ENCODE measurements around the gene ZNF536. TPM values are rescaled to one million over a fixed set of nuclear protein-coding genes. Genes with fewer than 3 reads are reported as not detected.

Gene ZNF536
- total RNA-seq, 2 donors from 2014 or later, result 0.29 to 0.56 TPM

DNA sequence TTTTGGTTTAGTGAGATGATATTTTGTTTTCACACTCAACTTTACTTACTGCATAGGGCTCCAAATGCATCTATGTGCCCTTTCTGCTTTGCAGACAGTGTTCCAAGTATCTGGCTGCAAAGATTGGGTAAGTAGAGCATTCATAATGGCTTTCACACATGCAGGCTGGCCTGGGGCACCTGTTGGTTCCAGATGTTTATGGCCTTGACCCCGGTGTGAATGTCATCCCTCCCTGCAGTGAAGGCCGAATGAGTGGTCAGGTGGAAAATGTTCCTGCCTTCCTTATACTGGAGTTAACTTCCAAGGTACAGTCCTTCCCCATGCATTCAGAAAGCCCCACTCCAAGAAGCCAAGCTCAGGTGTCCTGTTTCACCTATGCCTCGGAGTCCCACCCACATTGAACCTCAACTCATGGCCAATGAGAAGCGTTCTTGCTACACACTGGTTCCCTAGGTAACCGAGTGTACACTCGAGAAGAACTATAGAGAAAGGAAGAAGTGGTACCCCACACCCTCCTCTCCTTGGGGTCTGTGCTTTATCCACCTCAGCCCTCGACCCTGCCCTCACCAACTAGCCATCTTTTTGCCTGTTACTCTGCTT lies 23.0 kb upstream of the ZNF536 start:
- Mint-ChIP-seq H3K36me3 (ENCODE audit: insufficient read depth in 2 of 2) (no peaks in the 10 kb centered on the region), H3K9me3 (peaks cover 0 to 5% of the 10 kb centered on the region in 2 donors), H3K27ac (no peak overlapping the region), H3K27me3 (ENCODE audit: low read depth) (no peaks in the 10 kb centered on the region), H3K4me1 (ENCODE audit: low read depth) (peaks cover 8% of the 10 kb centered on the region), H3K4me3 (no peak overlapping the region)
- DNase-seq (no peak), ATAC-seq (replicated peaks in 1 of 2) (no peak)

DNA sequence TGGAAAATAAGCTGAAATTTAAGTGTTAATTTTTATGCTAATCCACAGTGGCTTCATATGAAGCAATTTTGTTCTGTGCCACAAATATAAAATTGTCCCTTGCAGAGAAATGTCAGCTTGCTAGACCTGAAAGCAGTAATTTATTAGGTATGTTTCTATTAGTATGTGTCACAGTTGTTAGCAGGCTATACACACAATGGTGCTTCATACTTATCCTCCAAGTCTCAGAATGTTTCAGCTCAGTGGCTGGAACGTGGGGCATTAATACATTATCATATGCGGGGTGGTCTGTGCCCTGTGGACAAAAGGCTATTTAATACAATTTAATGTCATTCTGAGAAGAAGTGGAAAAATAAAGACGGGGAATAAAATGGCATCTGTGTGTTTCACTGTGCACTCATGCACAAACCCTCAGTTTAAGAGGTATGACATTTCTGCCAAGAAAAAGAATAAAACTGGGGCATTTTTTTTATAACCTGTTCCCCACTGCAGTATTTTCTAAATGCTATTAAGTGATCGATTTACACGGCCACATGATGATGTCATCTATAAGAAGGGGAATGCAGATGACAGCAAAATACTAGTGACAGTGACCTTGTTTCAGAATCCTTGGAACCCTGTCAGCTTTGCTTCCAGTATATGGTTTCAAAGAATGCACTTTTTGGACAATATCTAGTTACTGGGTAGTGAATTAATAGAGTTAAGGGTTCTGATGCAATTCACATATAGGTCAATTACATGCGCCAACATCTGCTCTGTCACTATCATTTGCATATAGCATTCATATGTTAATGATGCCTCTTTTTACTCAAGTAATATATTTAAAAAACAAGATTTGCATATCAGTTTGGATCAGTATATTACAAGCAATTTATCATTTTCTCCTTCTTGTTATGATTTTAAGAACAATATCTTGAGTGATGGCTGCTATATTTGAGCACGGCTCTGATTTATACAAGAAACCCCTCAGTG lies 21.2 kb upstream of the ZNF536 start:
- H3K4me3 Mint-ChIP-seq, result no peak overlapping the region
- no peak overlapping the region for H3K27ac Mint-ChIP-seq
- ATAC-seq (replicated peaks in 1 of 2) (no peak), DNase-seq (no peak)
- H3K9me3 Mint-ChIP-seq, result peaks cover 0 to 5% of the 10 kb centered on the region in 2 donors
- H3K4me1 Mint-ChIP-seq (ENCODE audit: low read depth), result peaks cover 8% of the 10 kb centered on the region
- no peaks in the 10 kb centered on the region for H3K27me3 Mint-ChIP-seq (ENCODE audit: low read depth)
- no peaks in the 10 kb centered on the region for H3K36me3 Mint-ChIP-seq (ENCODE audit: insufficient read depth in 2 of 2)

- Mint-ChIP-seq H3K27ac (no peak overlapping the region), H3K4me1 (ENCODE audit: low read depth) (peaks cover 8% of the 10 kb centered on the region), H3K9me3 (peaks cover 0 to under 1% of the 10 kb centered on the region in 2 donors), H3K27me3 (ENCODE audit: low read depth) (no peaks in the 10 kb centered on the region), H3K36me3 (ENCODE audit: insufficient read depth in 2 of 2) (no peaks in the 10 kb centered on the region), H3K4me3 (no peak overlapping the region)
- ATAC-seq (replicated peaks in 1 of 2), result no peak
- DNase-seq, result no peak
Measured at GRCh38 chr19:30351774-30352173, 20.4 kb upstream of the ZNF536 start.

GRCh38 chr19:30353394-30353945 lies 18.7 kb upstream of the ZNF536 start:
- no peak overlapping the region for H3K4me3 Mint-ChIP-seq
- no peaks in the 10 kb centered on the region for H3K27me3 Mint-ChIP-seq (ENCODE audit: low read depth)
- H3K9me3 Mint-ChIP-seq, result no peaks in the 10 kb centered on the region
- peaks cover 8% of the 10 kb centered on the region for H3K4me1 Mint-ChIP-seq (ENCODE audit: low read depth)
- no peak overlapping the region for H3K27ac Mint-ChIP-seq
- no peaks in the 10 kb centered on the region for H3K36me3 Mint-ChIP-seq (ENCODE audit: insufficient read depth in 2 of 2)
- ATAC-seq (replicated peaks in 1 of 2) (no peak), DNase-seq (no peak)

GRCh38 chr19:30355586-30355985 lies 16.6 kb upstream of the ZNF536 start:
- H3K9me3 Mint-ChIP-seq, result no peaks in the 10 kb centered on the region
- peaks cover 10% of the 10 kb centered on the region for H3K27me3 Mint-ChIP-seq (ENCODE audit: low read depth)
- H3K36me3 Mint-ChIP-seq (ENCODE audit: insufficient read depth in 2 of 2), result no peaks in the 10 kb centered on the region
- H3K4me3 Mint-ChIP-seq, result no peak overlapping the region
- no peak overlapping the region for H3K27ac Mint-ChIP-seq
- DNase-seq (no peak), ATAC-seq (replicated peaks in 1 of 2) (no peak)
- H3K4me1 Mint-ChIP-seq (ENCODE audit: low read depth), result peaks cover 8% of the 10 kb centered on the region

- ATAC-seq (replicated peaks in 1 of 2) (no peak), DNase-seq (no peak)
- Mint-ChIP-seq H3K27me3 (ENCODE audit: low read depth) (peaks cover 18% of the 10 kb centered on the region), H3K4me1 (ENCODE audit: low read depth) (peaks cover 8% of the 10 kb centered on the region), H3K36me3 (ENCODE audit: insufficient read depth in 2 of 2) (no peaks in the 10 kb centered on the region), H3K4me3 (no peak overlapping the region), H3K27ac (no peak overlapping the region), H3K9me3 (no peaks in the 10 kb centered on the region)
Measured at GRCh38 chr19:30356951-30357579, 15.1 kb upstream of the ZNF536 start.

GRCh38 chr19:30357580-30357954 lies 14.6 kb upstream of the ZNF536 start:
- DNase-seq, result no peak
- Mint-ChIP-seq H3K36me3 (ENCODE audit: insufficient read depth in 2 of 2) (no peaks in the 10 kb centered on the region), H3K27ac (no peak overlapping the region), H3K4me1 (ENCODE audit: low read depth) (peaks cover 5% of the 10 kb centered on the region), H3K4me3 (no peak overlapping the region), H3K27me3 (ENCODE audit: low read depth) (peaks cover 18% of the 10 kb centered on the region), H3K9me3 (no peaks in the 10 kb centered on the region)
- ATAC-seq (replicated peaks in 1 of 2), result no peak

DNA sequence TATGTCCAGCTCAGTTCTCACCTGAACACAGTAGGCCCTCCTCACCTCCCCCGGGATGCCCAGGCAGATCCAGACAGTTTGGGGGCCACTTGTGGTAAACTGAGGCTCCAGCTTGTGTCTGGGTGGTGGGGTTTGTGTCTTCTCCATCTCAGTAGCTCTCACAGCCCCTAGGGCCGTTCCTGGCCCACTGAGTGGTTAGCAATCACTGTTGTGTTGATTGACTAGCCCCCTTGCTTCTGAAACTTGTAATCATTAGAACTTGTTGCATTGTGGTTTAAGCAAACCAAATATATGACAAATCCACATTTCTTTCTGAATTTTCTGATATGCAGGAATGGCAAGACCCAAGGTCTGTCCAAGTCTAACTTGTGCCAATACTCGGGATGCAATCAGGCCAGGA lies 13.9 kb upstream of the ZNF536 start:
- H3K4me1 Mint-ChIP-seq (ENCODE audit: low read depth), result no peaks in the 10 kb centered on the region
- no peak overlapping the region for H3K4me3 Mint-ChIP-seq
- H3K27me3 Mint-ChIP-seq (ENCODE audit: low read depth), result peaks cover 21% of the 10 kb centered on the region
- no peak for DNase-seq
- no peak overlapping the region for H3K27ac Mint-ChIP-seq
- H3K36me3 Mint-ChIP-seq (ENCODE audit: insufficient read depth in 2 of 2), result no peaks in the 10 kb centered on the region
- ATAC-seq (replicated peaks in 1 of 2), result no peak
- no peaks in the 10 kb centered on the region for H3K9me3 Mint-ChIP-seq

- no peak for DNase-seq
- no peaks in the 10 kb centered on the region for H3K36me3 Mint-ChIP-seq (ENCODE audit: insufficient read depth in 2 of 2)
- H3K27me3 Mint-ChIP-seq (ENCODE audit: low read depth), result peaks cover 26% of the 10 kb centered on the region
- H3K4me3 Mint-ChIP-seq, result no peak overlapping the region
- H3K27ac Mint-ChIP-seq, result no peak overlapping the region
- H3K9me3 Mint-ChIP-seq, result no peaks in the 10 kb centered on the region
- ATAC-seq (replicated peaks in 1 of 2), result no peak
- H3K4me1 Mint-ChIP-seq (ENCODE audit: low read depth), result no peaks in the 10 kb centered on the region
Measured at GRCh38 chr19:30358821-30359580, 13.2 kb upstream of the ZNF536 start.

DNA sequence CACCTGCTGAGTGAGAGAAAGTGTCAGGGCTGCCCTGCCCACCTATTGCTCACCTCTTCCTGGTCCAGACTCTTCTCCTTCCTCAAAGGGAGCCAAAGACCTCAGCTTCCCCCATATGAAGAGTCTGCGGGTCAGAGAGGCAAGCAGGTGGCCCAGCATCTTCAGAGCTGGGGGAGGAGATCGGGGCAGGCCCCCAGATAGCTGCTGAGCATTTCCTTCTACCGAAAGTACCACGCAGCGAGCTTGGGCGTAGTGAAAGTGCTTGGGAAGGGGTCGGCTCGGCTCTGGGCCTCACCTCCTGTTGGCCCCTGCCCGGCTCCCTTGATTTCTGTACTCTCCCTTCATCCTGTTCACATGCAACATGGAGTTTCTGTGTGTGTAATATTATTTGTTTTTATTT lies 12.2 kb upstream of the ZNF536 start:
- H3K4me1 Mint-ChIP-seq (ENCODE audit: low read depth), result no peaks in the 10 kb centered on the region
- ATAC-seq (replicated peaks in 1 of 2) (no peak), DNase-seq (no peak)
- H3K27me3 Mint-ChIP-seq (ENCODE audit: low read depth), result peaks cover 26% of the 10 kb centered on the region
- no peak overlapping the region for H3K4me3 Mint-ChIP-seq
- H3K36me3 Mint-ChIP-seq (ENCODE audit: insufficient read depth in 2 of 2), result no peaks in the 10 kb centered on the region
- H3K9me3 Mint-ChIP-seq, result no peaks in the 10 kb centered on the region
- H3K27ac Mint-ChIP-seq, result no peak overlapping the region

DNA sequence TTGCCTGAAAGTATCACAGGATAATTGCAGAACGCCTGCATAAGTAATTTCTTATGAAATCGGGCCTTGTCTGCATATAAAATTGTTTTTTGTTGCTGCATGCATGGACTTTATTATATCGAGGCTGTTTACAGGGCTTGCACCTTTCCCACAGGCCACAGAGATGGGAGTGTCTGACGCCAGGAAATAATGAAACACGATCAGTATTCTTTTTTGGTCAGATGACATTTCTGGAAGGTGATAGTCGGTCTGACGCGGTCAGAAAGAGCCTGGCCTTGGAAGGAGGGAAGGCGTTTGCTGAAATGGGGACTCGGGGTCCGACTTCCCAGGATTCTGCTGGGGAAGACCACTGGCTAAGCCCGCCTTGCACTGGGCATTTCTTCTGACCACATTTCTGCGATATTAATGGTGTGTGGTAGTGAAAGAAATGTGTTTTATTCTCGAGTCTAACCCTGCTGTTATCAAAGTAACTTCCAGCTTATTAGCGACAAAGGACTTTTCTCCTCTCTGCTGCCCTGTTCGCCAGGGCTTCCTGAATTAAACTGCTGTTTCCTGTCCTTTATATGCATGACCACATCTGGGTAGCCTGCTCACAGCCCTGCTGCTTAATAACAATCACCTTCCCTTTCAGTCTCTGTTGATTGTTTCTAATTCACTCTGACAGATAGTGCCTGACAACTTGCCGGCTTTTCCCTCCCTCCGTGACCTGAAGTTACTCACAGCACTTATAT lies 11.6 kb upstream of the ZNF536 start:
- DNase-seq (no peak), ATAC-seq (replicated peaks in 1 of 2) (no peak)
- Mint-ChIP-seq H3K27ac (no peak overlapping the region), H3K4me1 (ENCODE audit: low read depth) (no peaks in the 10 kb centered on the region), H3K9me3 (no peaks in the 10 kb centered on the region), H3K36me3 (ENCODE audit: insufficient read depth in 2 of 2) (no peaks in the 10 kb centered on the region), H3K4me3 (no peak overlapping the region), H3K27me3 (ENCODE audit: low read depth) (peaks cover 26% of the 10 kb centered on the region)

DNA sequence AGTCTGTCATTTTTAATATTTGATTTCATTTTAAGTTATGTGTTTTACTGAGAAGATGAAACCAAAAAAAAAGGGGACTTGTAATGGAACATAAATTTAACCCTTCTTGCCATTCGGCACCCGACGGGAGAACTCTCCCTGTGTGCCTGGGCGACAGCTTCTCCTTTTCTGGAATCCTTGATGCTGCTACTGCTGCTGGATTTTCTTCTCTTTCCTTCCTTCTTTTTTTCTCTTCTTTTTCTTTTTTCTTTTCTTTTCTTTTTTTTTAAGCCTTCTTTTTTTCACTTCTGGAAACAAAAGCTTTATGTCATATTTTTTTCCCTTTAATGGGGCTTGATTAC lies 11.1 kb upstream of the ZNF536 start:
- Mint-ChIP-seq H3K27ac (no peak overlapping the region), H3K4me3 (no peak overlapping the region)

More for the DNA sequence above, 11.1 kb upstream of the ZNF536 start:
- Mint-ChIP-seq H3K36me3 (ENCODE audit: insufficient read depth in 2 of 2) (no peaks in the 10 kb centered on the region), H3K27me3 (ENCODE audit: low read depth) (peaks cover 26% of the 10 kb centered on the region), H3K4me1 (ENCODE audit: low read depth) (no peaks in the 10 kb centered on the region), H3K9me3 (no peaks in the 10 kb centered on the region)
- no peak for DNase-seq
- ATAC-seq (replicated peaks in 1 of 2), result no peak
